Measurements from ENCODE around the gene OXER1.

GRCh38 chr2:42768706-42769256, 4.8 kb upstream of the OXER1 start:
- TF ChIP-seq ZNF274 (IDR thresholded peaks at IDR 0.05; ENCODE audit: low read depth, low read length) (no peak), SUZ12 (IDR thresholded peaks at IDR 0.05; ENCODE audit: extremely low read depth, insufficient read depth, insufficient read length) (no peak)

All from NT2/D1 (cell line).